GM12892 (cell line): Measurements from ENCODE around the gene CLDN7.

Source experiments
- POLR2A ChIP-seq: IDR thresholded peaks from 2 replicates; pipeline ENCODE4 v1.6.1; 2011; ENCODE audit warnings: low read depth, low read length, control low read depth
- POLR2AphosphoS5 ChIP-seq: IDR thresholded peaks from 2 replicates; pipeline ENCODE4 v1.6.1; 2011; ENCODE audit warnings: low read depth, low read length, control low read depth

DNA sequence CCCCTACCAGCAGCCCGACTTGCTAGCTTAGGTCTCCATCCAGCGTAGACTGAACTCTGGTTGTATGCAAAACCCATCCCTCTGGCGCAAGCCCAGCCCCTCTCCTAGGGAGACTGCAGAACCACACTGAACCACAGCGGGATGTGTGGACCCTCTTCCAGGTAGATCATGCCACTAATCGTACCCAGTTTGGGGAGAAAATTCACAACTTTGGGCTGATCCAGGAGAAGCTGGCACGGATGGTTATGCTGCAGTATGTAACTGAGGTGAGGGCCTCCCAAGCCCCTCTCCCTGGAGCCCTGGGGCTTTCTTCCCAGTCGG lies 39.3 kb downstream of the CLDN7 start:
- TF ChIP-seq POLR2AphosphoS5 (no peak), POLR2A (no peak)
